Measurements from ENCODE around the gene MCC. TPM values are rescaled to one million over a fixed set of nuclear protein-coding genes. Genes with fewer than 3 reads are reported as not detected.
A peak's percentile ranks its signal among the peaks of the same experiment; 100 is the strongest.

Gene MCC
- total RNA-seq, 1 donor from 2014 or later = 20.6 TPM

GRCh38 chr5:113050721-113051382 is 437.4 kb downstream of the MCC start:
- intact Hi-C loops (cut with DNase I) = no loop called here
- TF ChIP-seq CTCF (IDR thresholded peaks at IDR 0.05) = no peak
- ATAC-seq (no peak), DNase-seq (no peak)
- Histone ChIP-seq H3K27ac (no peak overlapping the region), H3K4me3 (no peak overlapping the region), H3K4me1 (peaks cover 13% of the 10 kb centered on the region), H3K27me3 (ENCODE audit: low read depth) (no peaks in the 10 kb centered on the region), H3K36me3 (peaks cover 25% of the 10 kb centered on the region), H3K9me3 (no peaks in the 10 kb centered on the region)

DNA sequence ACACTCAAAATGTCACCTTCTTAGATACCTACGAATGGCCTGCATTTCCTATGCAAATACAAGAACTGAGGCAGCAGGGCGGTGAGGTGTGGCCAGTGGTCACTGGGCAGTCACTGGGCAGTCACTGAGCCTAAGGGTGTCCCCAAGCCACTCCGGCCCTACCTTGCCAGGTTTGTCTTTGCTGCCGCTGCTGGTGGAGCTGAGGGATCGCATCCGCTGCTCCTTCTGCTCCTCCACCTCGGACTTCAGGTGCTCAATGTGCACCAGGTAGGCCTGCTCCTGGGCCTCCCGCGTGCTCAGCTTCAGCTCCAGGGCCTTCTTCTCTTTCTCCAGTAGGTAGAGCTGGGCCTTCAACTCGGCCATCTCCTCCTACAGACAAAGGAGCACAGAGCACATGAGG is 439.3 kb downstream of the MCC start:
- ATAC-seq = no peak
- no peak for TF ChIP-seq CTCF (IDR thresholded peaks at IDR 0.05)
- intact Hi-C loops (cut with DNase I) = no loop called here
- DNase-seq = no peak
- peaks cover 15% of the 10 kb centered on the region for H3K36me3 ChIP-seq
- H3K27me3 ChIP-seq (ENCODE audit: low read depth) = no peaks in the 10 kb centered on the region
- no peak overlapping the region for H3K27ac ChIP-seq
- no peak overlapping the region for H3K4me3 ChIP-seq
- H3K9me3 ChIP-seq = no peaks in the 10 kb centered on the region
- peaks cover 13% of the 10 kb centered on the region for H3K4me1 ChIP-seq

DNA sequence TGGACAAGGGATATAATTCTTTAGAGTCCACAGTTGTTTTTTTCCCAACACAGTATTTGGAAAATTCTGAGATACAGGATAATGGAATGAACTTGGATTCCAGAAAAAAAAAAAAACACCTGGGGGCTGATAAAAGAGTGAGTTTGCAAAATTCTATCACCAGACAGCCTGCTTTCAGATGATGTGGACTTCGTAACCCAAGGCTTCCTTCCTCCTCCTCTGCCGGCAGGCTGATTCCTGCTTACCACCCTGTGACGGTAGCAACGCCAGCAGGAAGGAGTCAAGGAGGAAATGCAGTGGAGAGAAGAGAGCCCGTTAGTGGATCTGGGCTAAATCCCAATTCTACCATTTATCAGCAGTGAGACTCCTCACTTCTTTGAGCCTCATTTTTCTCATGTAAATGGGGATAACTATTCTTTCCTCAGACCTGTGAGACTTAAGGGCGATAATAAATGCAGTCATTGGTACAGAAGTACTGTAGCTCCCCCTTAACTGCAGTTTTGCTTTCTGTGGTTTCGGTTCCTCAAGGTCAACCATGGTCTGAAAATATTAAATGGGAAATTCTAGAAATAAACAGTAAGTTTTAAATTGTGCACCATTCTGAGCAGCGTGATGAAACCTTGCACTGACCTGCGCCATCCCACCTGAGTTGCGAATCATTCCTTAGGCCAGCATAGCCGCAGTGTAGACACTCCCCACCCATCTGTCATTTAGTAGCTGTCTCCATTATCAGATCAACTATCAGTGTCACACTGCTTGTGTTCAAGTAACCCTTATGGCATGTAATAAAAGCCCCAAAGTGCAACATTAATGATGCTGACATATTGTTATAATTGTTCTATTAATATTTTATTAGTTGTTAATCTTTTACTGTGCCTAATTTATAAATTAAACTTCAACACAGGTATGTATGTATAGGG is 440.3 kb downstream of the MCC start:
- intact Hi-C loops (cut with DNase I) = no loop called here
- H3K36me3 ChIP-seq = peaks cover 9% of the 10 kb centered on the region
- peaks cover 13% of the 10 kb centered on the region for H3K4me1 ChIP-seq
- peak overlapping the region; percentile 30 for H3K4me3 ChIP-seq
- no peaks in the 10 kb centered on the region for H3K9me3 ChIP-seq
- H3K27me3 ChIP-seq (ENCODE audit: low read depth) = no peaks in the 10 kb centered on the region
- DNase-seq (no peak), ATAC-seq (peak in 1 of 2 donors; percentile 40)
- peak overlapping the region; percentile 58 for H3K27ac ChIP-seq
- no peak for TF ChIP-seq CTCF (IDR thresholded peaks at IDR 0.05)

- ATAC-seq = no peak
- Histone ChIP-seq H3K27ac (no peak overlapping the region), H3K4me3 (no peak overlapping the region), H3K4me1 (peaks cover 13% of the 10 kb centered on the region), H3K27me3 (ENCODE audit: low read depth) (no peaks in the 10 kb centered on the region), H3K9me3 (no peaks in the 10 kb centered on the region), H3K36me3 (peaks cover 9% of the 10 kb centered on the region)
- no peak for DNase-seq
- no peak for TF ChIP-seq CTCF (IDR thresholded peaks at IDR 0.05)
- intact Hi-C loops (cut with DNase I) = no loop called here
These were observed 441.0 kb downstream of the MCC start for GRCh38 chr5:113047234-113047633.

- no peak overlapping the region for H3K27ac ChIP-seq
- H3K4me3 ChIP-seq = no peak overlapping the region
- no peak for DNase-seq
- no peak for ATAC-seq
- no peak for TF ChIP-seq CTCF (IDR thresholded peaks at IDR 0.05)
- H3K4me1 ChIP-seq = peaks cover 7% of the 10 kb centered on the region
- intact Hi-C loops (cut with DNase I) = no loop called here
- peaks cover 15% of the 10 kb centered on the region for H3K36me3 ChIP-seq
- H3K9me3 ChIP-seq = no peaks in the 10 kb centered on the region
- H3K27me3 ChIP-seq (ENCODE audit: low read depth) = no peaks in the 10 kb centered on the region
These were observed 443.3 kb downstream of the MCC start for GRCh38 chr5:113044776-113045465.
